Urothelium cell line (cell line): ENCODE results near the gene DBH.

Source experiments
- DNase-seq: peaks from one replicate; pipeline ENCODE4 v3.0.0; 2011; ENCODE audit warnings: low spot score, mixed read lengths
- FAIRE-seq: peaks from 2 replicates; lab custom pipeline; 2011; peaks lifted over from hg19 to GRCh38; lab: Jason Lieb, UNC

DBH gene

DNA sequence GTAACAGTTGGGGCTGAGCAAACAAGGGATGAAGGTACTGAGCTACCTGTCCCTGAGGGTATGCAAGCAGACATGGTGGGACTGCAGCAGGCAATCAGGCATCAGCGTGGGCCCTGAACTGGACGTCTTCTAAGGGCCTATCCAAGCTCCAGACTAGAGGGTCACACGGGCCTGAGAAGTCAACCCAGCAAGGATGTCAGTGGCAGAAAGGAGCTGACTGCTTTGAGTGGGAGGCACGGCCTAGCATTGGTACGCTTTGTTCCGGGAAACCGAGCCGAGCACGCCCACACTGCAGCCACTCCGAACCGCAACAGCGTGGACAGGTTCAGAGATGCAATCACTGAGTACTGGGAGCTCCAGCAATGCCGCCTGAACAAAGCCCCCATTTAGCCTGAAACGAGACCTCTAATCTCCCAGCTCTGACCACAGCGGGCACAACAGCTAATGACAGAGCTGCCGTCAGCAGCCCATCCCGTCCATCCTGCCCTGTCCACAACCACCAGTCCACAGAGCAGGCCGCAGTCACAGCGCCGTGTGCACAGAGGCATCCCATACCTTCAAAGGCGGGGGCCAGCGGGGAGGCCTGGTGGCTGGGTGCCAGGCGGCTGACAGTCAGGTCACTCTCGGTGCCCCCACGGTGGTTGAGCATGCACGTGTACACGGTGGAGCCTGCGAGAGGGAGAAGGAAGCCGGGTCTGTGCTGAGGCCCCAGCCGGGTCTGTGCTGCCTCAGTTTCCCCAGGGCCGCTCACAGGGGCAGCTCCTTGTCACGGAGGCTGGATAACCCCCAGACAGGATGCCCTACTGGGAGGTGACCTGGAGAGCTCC lies 57.8 kb downstream of the DBH start:
- DNase-seq, result no peak
- FAIRE-seq, result no peak

GRCh38 chr9:133694686-133695085 lies 58.5 kb downstream of the DBH start:
- FAIRE-seq (no peak), DNase-seq (no peak)

- DNase-seq, result no peak
Observed at GRCh38 chr9:133696071-133696472, 59.9 kb downstream of the DBH start.

GRCh38 chr9:133699546-133699945 lies 63.4 kb downstream of the DBH start:
- no peak for FAIRE-seq
- DNase-seq, result no peak

More at GRCh38 chr9:133696071-133696472, 59.9 kb downstream of the DBH start:
- no peak for FAIRE-seq

DNA sequence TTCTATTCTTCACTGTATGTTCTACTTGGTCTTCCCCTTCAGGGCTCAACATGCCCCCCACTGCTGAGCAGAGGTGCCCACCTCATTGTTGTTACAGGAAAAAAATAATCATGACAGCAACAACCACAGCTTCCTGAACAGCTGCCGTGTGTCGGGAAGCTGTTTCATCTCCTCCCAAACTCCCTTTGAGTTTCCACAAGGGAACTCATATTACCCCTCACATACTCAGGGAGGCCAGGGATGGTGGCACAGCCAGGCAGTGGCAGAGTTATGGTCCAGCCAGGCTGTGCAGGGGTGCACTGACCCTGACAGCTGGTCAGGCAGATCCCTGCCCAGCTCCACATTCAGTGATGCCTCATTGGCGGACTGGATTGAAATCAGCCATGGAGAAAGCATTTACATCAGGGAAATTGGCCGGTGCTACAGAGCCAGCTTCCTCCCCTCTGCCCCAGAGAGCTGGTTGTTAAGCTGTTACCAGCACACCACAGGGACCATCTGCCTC lies 64.7 kb downstream of the DBH start:
- DNase-seq (no peak), FAIRE-seq (no peak)

GRCh38 chr9:133701321-133701980 lies 65.3 kb downstream of the DBH start:
- FAIRE-seq (no peak), DNase-seq (no peak)

DNA sequence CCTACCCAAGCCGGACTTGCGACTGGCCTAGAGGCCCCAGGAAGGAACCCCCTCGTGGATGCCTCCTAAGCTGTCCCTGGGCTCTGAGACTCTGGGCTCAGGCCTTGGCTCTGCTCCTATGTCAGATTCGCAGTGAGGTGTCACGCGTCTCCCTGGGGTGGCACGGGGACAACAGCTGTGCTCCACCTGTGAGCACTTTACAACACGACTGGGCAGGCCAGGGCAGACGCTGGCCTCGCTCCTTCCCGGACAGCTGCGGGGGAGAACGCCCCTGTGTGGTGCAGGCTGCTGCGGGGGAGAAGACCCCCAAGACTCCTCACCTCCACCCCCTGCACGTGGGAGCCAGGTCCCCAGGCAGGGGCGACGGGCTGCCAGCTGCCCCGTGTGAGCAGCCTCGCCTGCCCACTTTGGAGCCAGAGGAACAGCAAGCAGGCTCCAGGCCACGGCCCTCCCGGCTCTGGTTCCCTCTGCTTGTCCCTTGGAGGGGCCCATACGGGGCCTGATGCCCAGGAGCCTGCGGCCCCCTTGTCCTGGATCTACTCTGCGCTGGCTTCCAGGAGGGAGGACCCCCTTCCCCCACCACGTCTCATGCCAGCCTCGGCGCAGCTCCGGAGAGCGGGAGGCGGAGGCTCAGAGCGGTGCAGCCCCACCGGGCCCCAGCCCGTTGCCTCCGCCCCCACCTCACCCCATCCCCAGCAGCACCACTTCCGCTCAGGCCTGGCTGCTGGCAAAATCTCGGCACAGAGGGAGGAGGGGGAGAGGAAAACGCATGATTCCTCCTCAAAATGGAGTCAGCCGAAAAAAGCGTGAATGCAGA lies 66.0 kb downstream of the DBH start:
- DNase-seq (no peak), FAIRE-seq (no peak)

GRCh38 chr9:133702798-133703590 lies 66.8 kb downstream of the DBH start:
- DNase-seq (no peak), FAIRE-seq (no peak)

GRCh38 chr9:133703591-133704399 lies 67.6 kb downstream of the DBH start:
- DNase-seq (no peak), FAIRE-seq (no peak)

- DNase-seq (no peak), FAIRE-seq (no peak)
Observed at GRCh38 chr9:133704711-133705181, 68.6 kb downstream of the DBH start.

GRCh38 chr9:133705576-133705975 lies 69.4 kb downstream of the DBH start:
- no peak for DNase-seq

GRCh38 chr9:133706307-133707050 lies 70.3 kb downstream of the DBH start:
- FAIRE-seq, result no peak
- no peak for DNase-seq

More at GRCh38 chr9:133705576-133705975, 69.4 kb downstream of the DBH start:
- no peak for FAIRE-seq

- no peak for FAIRE-seq
- DNase-seq, result no peak
Observed at GRCh38 chr9:133707065-133707762, 71.1 kb downstream of the DBH start.

DNA sequence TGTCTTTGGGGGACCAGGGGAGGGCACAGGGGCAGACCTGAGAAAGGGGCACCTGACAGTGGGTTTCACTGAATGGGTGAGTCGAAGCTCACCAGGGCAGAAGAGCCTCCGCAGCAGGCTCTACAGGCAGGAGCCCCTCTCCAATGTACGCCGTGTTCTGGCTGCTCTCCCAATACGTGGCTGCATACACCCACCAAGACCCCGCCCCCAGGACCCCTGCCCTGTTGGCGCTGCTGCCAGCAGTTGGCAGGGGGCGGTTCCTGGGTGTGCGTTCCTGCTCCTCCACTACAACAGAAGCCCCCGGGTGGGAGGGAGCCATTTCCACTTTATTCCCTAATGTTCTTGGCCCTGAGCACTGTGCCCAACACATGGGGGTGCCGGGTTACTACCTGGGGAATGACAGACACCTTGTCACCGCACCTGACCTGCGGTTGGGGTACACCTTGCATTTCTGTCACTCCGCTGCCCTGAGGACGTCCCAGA lies 71.6 kb downstream of the DBH start:
- FAIRE-seq (no peak), DNase-seq (no peak)

GRCh38 chr9:133708246-133709014 lies 72.3 kb downstream of the DBH start:
- DNase-seq, result no peak
- no peak for FAIRE-seq
